ENCODE data around the gene CDK5RAP2. TPM values are rescaled to one million over a fixed set of nuclear protein-coding genes. Genes with fewer than 3 reads are reported as not detected.

CDK5RAP2 gene
- total RNA-seq, 2 donors from 2014 or later: 81.5 to 81.9 TPM

DNA sequence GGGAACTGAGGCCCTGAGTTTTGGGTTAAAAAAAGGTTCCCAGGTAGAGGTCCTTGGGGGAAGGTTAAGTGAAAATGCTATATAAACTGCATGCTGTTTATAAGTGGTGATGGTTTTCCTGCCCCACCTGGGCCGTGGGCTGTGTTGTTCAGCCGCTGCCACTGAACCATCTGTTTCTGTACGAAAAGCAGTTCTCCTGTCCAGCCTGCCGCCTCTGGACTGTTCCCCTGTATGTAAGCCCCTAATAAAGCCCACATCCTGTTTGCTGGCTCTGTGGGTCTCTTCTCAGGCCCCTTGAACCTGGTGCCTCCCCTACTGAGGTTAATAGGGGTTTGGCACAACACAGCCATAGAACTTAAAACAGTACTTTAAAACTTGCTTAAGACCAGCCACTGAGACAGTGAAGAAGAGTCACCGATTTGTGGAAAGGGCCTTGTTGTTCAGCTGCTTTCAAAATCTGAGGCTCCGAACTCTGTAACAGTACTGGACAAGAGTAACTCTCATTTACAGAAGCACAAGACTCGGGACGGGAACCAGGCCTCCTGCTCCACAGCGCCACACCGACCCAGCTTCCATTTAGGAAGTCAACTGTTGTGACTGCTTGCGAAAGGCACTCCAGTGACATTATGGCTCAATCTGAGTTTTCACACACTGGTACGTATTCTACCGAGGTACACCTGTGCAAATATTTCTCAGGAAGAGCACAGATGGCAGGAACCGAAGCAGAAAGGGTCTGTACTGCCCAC lies 192.5 kb downstream of the CDK5RAP2 start:
- no peak for DNase-seq
- no peak overlapping the region for H3K4me3 Mint-ChIP-seq
- H3K36me3 Mint-ChIP-seq (ENCODE audit: insufficient read depth in 2 of 2): peaks cover 0 to 1% of the 10 kb centered on the region in 2 donors
- no peaks in the 10 kb centered on the region for H3K9me3 Mint-ChIP-seq
- no peaks in the 10 kb centered on the region for H3K4me1 Mint-ChIP-seq (ENCODE audit: low read depth)
- H3K27me3 Mint-ChIP-seq (ENCODE audit: low read depth): no peaks in the 10 kb centered on the region
- no peak for ATAC-seq (replicated peaks in 1 of 2)
- no peak overlapping the region for H3K27ac Mint-ChIP-seq

- H3K4me3 Mint-ChIP-seq: no peak overlapping the region
- ATAC-seq (replicated peaks in 1 of 2) (no peak), DNase-seq (no peak)
- no peaks in the 10 kb centered on the region for H3K4me1 Mint-ChIP-seq (ENCODE audit: low read depth)
- no peaks in the 10 kb centered on the region for H3K36me3 Mint-ChIP-seq (ENCODE audit: insufficient read depth in 2 of 2)
- H3K27ac Mint-ChIP-seq: no peak overlapping the region
- H3K27me3 Mint-ChIP-seq (ENCODE audit: low read depth): no peaks in the 10 kb centered on the region
- H3K9me3 Mint-ChIP-seq: no peaks in the 10 kb centered on the region
Measured at GRCh38 chr9:120386390-120387131, 193.4 kb downstream of the CDK5RAP2 start.

GRCh38 chr9:120385606-120386389 lies 194.2 kb downstream of the CDK5RAP2 start:
- Mint-ChIP-seq H3K27ac (no peak overlapping the region), H3K27me3 (ENCODE audit: low read depth) (no peaks in the 10 kb centered on the region), H3K9me3 (no peaks in the 10 kb centered on the region), H3K4me1 (ENCODE audit: low read depth) (no peaks in the 10 kb centered on the region), H3K36me3 (ENCODE audit: insufficient read depth in 2 of 2) (no peaks in the 10 kb centered on the region), H3K4me3 (no peak overlapping the region)
- ATAC-seq (replicated peaks in 1 of 2) (no peak), DNase-seq (no peak)

DNA sequence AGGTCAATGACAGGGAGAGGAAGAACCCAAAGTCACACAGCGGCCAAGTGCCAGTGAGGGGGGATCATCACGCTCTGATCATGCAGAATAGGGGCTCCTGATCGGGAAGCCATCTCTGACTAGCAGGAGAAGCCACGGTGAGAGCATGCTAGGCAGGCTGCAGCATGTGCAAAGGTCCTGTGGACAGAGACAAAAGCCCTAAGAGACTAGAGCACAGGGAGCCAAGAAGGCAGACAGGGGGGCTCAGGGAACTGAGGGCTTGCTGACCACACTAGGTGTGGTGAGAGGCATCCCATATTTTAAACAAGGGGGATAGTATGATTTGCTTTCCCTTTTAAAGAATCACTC lies 195.1 kb downstream of the CDK5RAP2 start:
- DNase-seq (no peak), ATAC-seq (replicated peaks in 1 of 2) (no peak)
- H3K9me3 Mint-ChIP-seq: no peaks in the 10 kb centered on the region
- no peaks in the 10 kb centered on the region for H3K27me3 Mint-ChIP-seq (ENCODE audit: low read depth)
- no peak overlapping the region for H3K27ac Mint-ChIP-seq
- H3K4me3 Mint-ChIP-seq: no peak overlapping the region
- H3K4me1 Mint-ChIP-seq (ENCODE audit: low read depth): no peaks in the 10 kb centered on the region
- no peaks in the 10 kb centered on the region for H3K36me3 Mint-ChIP-seq (ENCODE audit: insufficient read depth in 2 of 2)

DNA sequence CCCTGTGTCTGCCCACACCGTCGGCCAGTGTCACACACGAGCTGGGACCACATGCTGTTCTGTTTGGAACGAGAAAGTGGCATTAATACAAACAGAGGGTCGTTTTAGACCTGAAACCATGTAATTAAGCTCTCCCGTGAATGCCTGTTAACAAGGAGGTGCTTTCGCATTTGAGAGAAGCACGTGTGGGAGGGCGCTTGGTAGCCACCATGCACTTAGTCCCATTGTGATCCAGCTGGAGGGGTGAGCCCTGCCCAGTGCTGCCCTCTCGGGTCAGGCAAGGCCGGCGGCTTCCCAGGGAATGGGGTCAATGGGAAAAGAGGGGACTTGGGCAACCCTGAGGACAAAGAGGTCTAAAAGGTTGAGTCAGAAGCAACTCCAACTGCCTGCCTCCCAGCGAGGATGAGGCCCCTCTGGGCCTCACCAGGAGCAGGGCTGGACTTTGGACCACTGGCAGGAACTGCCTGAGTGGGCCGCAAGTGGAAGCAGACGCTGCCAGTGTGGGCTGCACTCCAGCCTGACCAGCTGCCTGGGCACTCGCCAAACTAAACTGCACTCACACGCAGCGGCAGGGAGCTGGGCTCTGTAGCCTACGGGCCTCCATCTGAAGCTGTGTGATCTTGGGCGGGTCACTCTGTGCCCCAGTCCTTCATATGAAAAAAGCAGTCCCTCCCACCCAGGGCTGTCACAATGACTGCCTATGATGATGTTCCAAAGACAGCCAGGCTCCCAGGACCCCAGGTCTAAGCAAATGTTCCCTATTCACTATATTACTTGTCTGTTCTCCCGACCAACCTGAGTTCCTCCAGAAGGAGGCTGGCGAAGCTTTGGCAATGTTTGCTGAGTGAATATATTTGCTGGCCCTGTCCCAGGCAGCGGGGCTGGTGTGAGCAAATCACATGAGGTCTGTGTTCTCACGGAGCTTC lies 195.7 kb downstream of the CDK5RAP2 start:
- DNase-seq: no peak
- H3K27me3 Mint-ChIP-seq (ENCODE audit: low read depth): no peaks in the 10 kb centered on the region
- no peak for ATAC-seq (replicated peaks in 1 of 2)

DNA sequence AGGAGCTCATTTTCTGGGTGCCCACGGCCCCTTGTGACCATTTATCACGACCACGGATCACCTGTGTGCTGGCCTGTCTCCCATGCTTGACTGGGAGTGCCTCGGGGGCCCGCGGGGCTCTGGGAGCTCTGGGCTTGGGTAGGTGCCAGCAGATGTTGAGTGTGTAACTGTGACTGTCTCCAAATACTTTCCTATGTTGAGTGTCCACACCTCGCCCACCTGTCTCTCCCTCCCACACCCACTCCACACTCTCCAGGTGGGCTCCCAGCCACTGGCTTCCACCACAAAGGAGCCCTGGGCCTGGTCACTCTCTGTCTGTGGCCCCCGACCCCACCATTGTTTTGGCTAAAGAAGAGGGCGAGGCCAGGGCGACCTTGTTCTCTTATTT lies 196.4 kb downstream of the CDK5RAP2 start:
- Mint-ChIP-seq H3K4me1 (ENCODE audit: low read depth) (no peaks in the 10 kb centered on the region), H3K27me3 (ENCODE audit: low read depth) (no peaks in the 10 kb centered on the region), H3K9me3 (no peaks in the 10 kb centered on the region), H3K4me3 (no peak overlapping the region), H3K27ac (no peak overlapping the region), H3K36me3 (ENCODE audit: insufficient read depth in 2 of 2) (no peaks in the 10 kb centered on the region)
- DNase-seq: no peak
- no peak for ATAC-seq (replicated peaks in 1 of 2)

More for the DNA sequence above, 195.7 kb downstream of the CDK5RAP2 start:
- H3K27ac Mint-ChIP-seq: no peak overlapping the region
- no peaks in the 10 kb centered on the region for H3K9me3 Mint-ChIP-seq
- H3K4me1 Mint-ChIP-seq (ENCODE audit: low read depth): no peaks in the 10 kb centered on the region
- no peak overlapping the region for H3K4me3 Mint-ChIP-seq
- H3K36me3 Mint-ChIP-seq (ENCODE audit: insufficient read depth in 2 of 2): no peaks in the 10 kb centered on the region

- Mint-ChIP-seq H3K4me3 (no peak overlapping the region), H3K9me3 (no peaks in the 10 kb centered on the region), H3K36me3 (ENCODE audit: insufficient read depth in 2 of 2) (no peaks in the 10 kb centered on the region), H3K4me1 (ENCODE audit: low read depth) (no peaks in the 10 kb centered on the region), H3K27me3 (ENCODE audit: low read depth) (no peaks in the 10 kb centered on the region), H3K27ac (no peak overlapping the region)
- ATAC-seq (replicated peaks in 1 of 2) (no peak), DNase-seq (no peak)
Measured at GRCh38 chr9:120382453-120382852, 197.5 kb downstream of the CDK5RAP2 start.

- no peak for ATAC-seq (replicated peaks in 1 of 2)
- Mint-ChIP-seq H3K36me3 (ENCODE audit: insufficient read depth in 2 of 2) (no peaks in the 10 kb centered on the region), H3K9me3 (no peaks in the 10 kb centered on the region), H3K27me3 (ENCODE audit: low read depth) (no peaks in the 10 kb centered on the region), H3K27ac (no peak overlapping the region), H3K4me3 (no peak overlapping the region), H3K4me1 (ENCODE audit: low read depth) (no peaks in the 10 kb centered on the region)
- DNase-seq: no peak
Measured at GRCh38 chr9:120381839-120382238, 198.1 kb downstream of the CDK5RAP2 start.

DNA sequence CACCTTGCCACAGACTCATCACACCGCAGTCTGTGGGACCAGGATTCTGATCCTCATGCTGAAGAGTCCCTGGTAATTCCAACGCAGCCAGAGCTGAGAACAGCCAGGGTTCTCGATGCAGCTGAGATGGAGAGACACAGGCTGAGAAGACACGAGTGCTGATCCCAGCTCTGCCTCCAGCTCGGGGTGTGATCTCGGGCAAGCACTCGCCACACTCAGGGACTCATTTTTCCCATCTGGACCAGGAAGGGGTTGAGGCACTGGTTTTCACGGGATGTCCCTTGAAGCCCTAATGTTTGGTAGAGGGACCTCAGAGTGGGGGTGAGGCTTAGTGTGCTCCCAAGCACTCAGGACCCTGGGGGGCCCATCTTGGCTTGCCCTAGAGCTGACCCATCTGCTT lies 200.4 kb downstream of the CDK5RAP2 start:
- H3K27ac Mint-ChIP-seq: no peak overlapping the region
- H3K9me3 Mint-ChIP-seq: no peaks in the 10 kb centered on the region
- H3K27me3 Mint-ChIP-seq (ENCODE audit: low read depth): no peaks in the 10 kb centered on the region
- H3K36me3 Mint-ChIP-seq (ENCODE audit: insufficient read depth in 2 of 2): no peaks in the 10 kb centered on the region
- no peak for DNase-seq
- ATAC-seq (replicated peaks in 1 of 2): no peak
- no peaks in the 10 kb centered on the region for H3K4me1 Mint-ChIP-seq (ENCODE audit: low read depth)
- no peak overlapping the region for H3K4me3 Mint-ChIP-seq

GRCh38 chr9:120378680-120379079 lies 201.3 kb downstream of the CDK5RAP2 start:
- Mint-ChIP-seq H3K27ac (no peak overlapping the region), H3K4me1 (ENCODE audit: low read depth) (no peaks in the 10 kb centered on the region), H3K27me3 (ENCODE audit: low read depth) (no peaks in the 10 kb centered on the region), H3K4me3 (no peak overlapping the region), H3K9me3 (no peaks in the 10 kb centered on the region), H3K36me3 (ENCODE audit: insufficient read depth in 2 of 2) (no peaks in the 10 kb centered on the region)
- ATAC-seq (replicated peaks in 1 of 2) (no peak), DNase-seq (no peak)

- Mint-ChIP-seq H3K4me3 (no peak overlapping the region), H3K4me1 (ENCODE audit: low read depth) (no peaks in the 10 kb centered on the region), H3K9me3 (no peaks in the 10 kb centered on the region), H3K27me3 (ENCODE audit: low read depth) (no peaks in the 10 kb centered on the region), H3K36me3 (ENCODE audit: insufficient read depth in 2 of 2) (no peaks in the 10 kb centered on the region), H3K27ac (no peak overlapping the region)
- no peak for ATAC-seq (replicated peaks in 1 of 2)
- no peak for DNase-seq
Measured at GRCh38 chr9:120377268-120378159, 202.5 kb downstream of the CDK5RAP2 start.

DNA sequence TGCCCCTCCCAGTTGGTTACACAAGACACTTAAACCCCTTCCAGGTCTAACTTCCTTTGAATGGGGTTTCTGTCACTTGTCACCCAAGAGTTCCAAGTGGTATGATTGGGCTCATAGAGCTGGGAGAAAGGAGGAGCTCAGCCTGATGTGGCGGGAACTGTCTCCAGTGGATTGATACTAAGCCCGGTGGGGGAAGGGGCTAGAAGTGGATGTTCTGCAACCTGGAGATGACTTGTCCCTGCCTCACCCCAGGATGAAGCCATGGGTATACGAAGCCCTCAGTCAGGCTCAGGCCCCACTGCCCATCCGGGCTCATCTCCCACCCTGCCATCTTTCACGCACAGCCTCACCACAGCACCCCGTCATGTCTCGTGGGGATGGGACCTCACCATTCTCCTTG lies 203.9 kb downstream of the CDK5RAP2 start:
- ATAC-seq (replicated peaks in 1 of 2): peak in 1 of 2 donors; percentile 27

More for the DNA sequence above, 203.9 kb downstream of the CDK5RAP2 start:
- no peaks in the 10 kb centered on the region for H3K4me1 Mint-ChIP-seq (ENCODE audit: low read depth)
- H3K36me3 Mint-ChIP-seq (ENCODE audit: insufficient read depth in 2 of 2): no peaks in the 10 kb centered on the region
- no peak overlapping the region for H3K27ac Mint-ChIP-seq
- H3K27me3 Mint-ChIP-seq (ENCODE audit: low read depth): no peaks in the 10 kb centered on the region
- H3K9me3 Mint-ChIP-seq: no peaks in the 10 kb centered on the region
- no peak for DNase-seq
- H3K4me3 Mint-ChIP-seq: no peak overlapping the region
